ENCODE data around the gene PSMG2. TPM values are rescaled to one million over a fixed set of nuclear protein-coding genes. Genes with fewer than 3 reads are reported as not detected.

Gene PSMG2, protein sequence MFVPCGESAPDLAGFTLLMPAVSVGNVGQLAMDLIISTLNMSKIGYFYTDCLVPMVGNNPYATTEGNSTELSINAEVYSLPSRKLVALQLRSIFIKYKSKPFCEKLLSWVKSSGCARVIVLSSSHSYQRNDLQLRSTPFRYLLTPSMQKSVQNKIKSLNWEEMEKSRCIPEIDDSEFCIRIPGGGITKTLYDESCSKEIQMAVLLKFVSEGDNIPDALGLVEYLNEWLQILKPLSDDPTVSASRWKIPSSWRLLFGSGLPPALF
- total RNA-seq (ENCODE audit: low replicate concordance) = 69.4 and 96.8 TPM in 2 replicates

DNA sequence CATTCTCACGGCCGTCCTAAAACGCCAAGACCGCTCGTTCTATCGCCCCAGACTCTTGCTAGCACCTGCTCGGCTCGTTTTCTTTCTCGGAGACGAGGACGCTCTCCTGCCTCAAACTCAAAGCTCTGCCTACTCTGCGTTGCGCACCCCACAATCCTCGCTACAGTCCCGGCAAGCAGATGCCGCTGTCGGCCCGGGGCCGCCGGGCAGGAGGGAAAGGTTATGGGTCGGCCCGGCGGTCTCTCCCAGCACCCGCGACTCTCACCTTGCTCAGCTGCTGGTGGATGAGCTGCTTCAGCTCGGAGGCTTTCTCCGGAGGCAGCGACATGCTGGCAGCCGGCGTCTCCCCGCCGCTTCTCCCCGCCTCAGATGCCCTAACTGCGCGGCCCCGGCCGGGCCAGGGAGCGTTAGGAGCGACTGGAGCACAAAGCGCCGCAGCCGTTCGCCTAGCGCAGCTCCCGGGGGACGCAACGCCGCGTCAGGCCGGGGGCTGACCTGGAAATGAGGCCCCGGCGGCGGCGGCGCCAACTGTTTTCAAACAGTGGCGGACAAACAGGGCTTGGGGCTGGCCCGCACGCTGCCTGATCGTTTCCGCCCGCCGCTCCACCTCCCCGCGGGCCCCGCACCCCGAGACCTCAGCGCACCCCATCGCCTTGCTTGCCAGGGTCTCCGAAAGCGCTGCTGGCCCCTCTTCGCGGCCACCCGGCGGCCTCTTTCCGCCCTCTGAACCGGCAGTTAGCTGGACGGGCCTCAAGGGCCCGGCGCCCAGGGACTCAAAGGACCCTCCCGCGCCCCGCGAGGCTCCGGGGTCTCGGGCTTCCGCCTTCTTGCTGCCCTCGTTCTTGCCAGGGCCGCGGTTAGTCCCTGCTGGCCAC lies at the start of gene PSMG2, which contains the start of gene CEP76:
PSMG2 (plus strand) TSS at position 822 of the 875 bp plus-strand sequence. CDS start 66 bp downstream, outside the sequence.
CEP76 (minus strand) TSS at position 503 of the 875 bp plus-strand sequence; CDS start at position 328, 175 bp downstream.
- TF ChIP-seq EZH2phosphoT487 (IDR thresholded peaks at IDR 0.05) (no peak), EZH2 (IDR thresholded peaks at IDR 0.05) (peak; percentile 17)
- TF ChIP-seq, protein P1, sequence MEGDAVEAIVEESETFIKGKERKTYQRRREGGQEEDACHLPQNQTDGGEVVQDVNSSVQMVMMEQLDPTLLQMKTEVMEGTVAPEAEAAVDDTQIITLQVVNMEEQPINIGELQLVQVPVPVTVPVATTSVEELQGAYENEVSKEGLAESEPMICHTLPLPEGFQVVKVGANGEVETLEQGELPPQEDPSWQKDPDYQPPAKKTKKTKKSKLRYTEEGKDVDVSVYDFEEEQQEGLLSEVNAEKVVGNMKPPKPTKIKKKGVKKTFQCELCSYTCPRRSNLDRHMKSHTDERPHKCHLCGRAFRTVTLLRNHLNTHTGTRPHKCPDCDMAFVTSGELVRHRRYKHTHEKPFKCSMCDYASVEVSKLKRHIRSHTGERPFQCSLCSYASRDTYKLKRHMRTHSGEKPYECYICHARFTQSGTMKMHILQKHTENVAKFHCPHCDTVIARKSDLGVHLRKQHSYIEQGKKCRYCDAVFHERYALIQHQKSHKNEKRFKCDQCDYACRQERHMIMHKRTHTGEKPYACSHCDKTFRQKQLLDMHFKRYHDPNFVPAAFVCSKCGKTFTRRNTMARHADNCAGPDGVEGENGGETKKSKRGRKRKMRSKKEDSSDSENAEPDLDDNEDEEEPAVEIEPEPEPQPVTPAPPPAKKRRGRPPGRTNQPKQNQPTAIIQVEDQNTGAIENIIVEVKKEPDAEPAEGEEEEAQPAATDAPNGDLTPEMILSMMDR (IDR thresholded peaks at IDR 0.05) = no peak
- H3K27ac Mint-ChIP-seq = peak within 1 kb of the TSS; percentile 100
- peak within 1 kb of the TSS; percentile 100 for H3K9ac ChIP-seq

DNA sequence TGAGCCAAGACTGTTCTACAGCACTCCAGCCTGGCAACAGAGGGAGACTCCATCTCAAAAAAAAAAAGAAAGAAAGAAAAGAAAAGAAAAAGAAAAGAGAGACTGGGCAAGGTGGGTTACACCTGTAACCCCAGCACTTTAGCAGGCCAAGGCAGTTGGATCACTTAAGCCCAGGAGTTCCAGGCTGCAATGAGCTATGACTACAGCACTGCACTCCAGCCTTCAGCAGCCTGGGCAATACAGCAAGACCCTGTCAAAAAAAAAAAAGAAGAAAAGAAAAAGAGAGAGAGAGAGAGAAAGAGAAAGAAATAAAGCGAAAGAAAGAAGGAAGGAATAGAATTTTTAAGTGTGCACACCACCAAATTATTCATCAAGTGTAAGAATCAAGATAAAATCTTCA lies 47.9 kb upstream of the PSMG2 start:
- Mint-ChIP-seq H3K4me3 (peak overlapping the region; percentile 54), H3K27ac (no peak overlapping the region), H3K9me3 (no peaks in the 10 kb centered on the region), H3K36me3 (no peaks in the 10 kb centered on the region), H3K27me3 (ENCODE audit: insufficient read depth, low read depth) (peaks cover 9% of the 10 kb centered on the region), H3K4me1 (peaks cover 42% of the 10 kb centered on the region)
- H3K9me3 ChIP-seq (ENCODE audit: low read depth) = no peaks in the 10 kb centered on the region
- H2AFZ ChIP-seq (replicated peaks) = no peak overlapping the region
- DNase-seq (ENCODE audit: low spot score) = no peak
- H3K36me3 ChIP-seq = no peaks in the 10 kb centered on the region
- H3F3A ChIP-seq (ENCODE audit: low read depth) = peaks cover 20% of the 10 kb centered on the region
- H3K27ac ChIP-seq = no peak overlapping the region
- no peak overlapping the region for H3K4me3 ChIP-seq
- peaks cover 52% of the 10 kb centered on the region for H3K79me2 ChIP-seq (ENCODE audit: low read depth)
- peaks cover 21% of the 10 kb centered on the region for H3K4me1 ChIP-seq
- H4K20me1 ChIP-seq (ENCODE audit: low read depth) = peaks cover 26% of the 10 kb centered on the region
- no peak overlapping the region for H3K4me2 ChIP-seq
- TF ChIP-seq EZH2phosphoT487 (IDR thresholded peaks at IDR 0.05) (no peak), EZH2 (IDR thresholded peaks at IDR 0.05) (no peak)
- TF ChIP-seq, protein P1 (IDR thresholded peaks at IDR 0.05) = no peak
- no peak overlapping the region for H3K9ac ChIP-seq
- peaks cover 38% of the 10 kb centered on the region for H3K27me3 ChIP-seq

More for the DNA sequence above, at the start of gene PSMG2, which contains the start of gene CEP76:
- peaks cover 6% of the 10 kb centered on the region for H3K36me3 Mint-ChIP-seq
- H3K4me3 Mint-ChIP-seq = peak within 1 kb of the TSS; percentile 100
- peaks cover 16% of the 10 kb centered on the region for H3F3A ChIP-seq (ENCODE audit: low read depth)
- H2AFZ ChIP-seq (replicated peaks) = peak within 1 kb of the TSS; percentile 98
- H3K9me3 Mint-ChIP-seq = no peaks in the 10 kb centered on the region
- no peaks in the 10 kb centered on the region for H3K27me3 ChIP-seq
- peak; percentile 95 for DNase-seq (ENCODE audit: low spot score)
- H3K4me1 ChIP-seq = peaks cover 20% of the 10 kb centered on the region
- H3K79me2 ChIP-seq (ENCODE audit: low read depth) = peaks cover 69% of the 10 kb centered on the region
- peaks cover 25% of the 10 kb centered on the region for H3K36me3 ChIP-seq
- peaks cover 26% of the 10 kb centered on the region for H4K20me1 ChIP-seq (ENCODE audit: low read depth)
- no peaks in the 10 kb centered on the region for H3K9me3 ChIP-seq (ENCODE audit: low read depth)
- H3K27me3 Mint-ChIP-seq (ENCODE audit: insufficient read depth, low read depth) = peaks cover 2% of the 10 kb centered on the region
- peak within 1 kb of the TSS; percentile 99 for H3K27ac ChIP-seq
- H3K4me2 ChIP-seq = peak within 1 kb of the TSS; percentile 88
- H3K4me3 ChIP-seq = peak within 1 kb of the TSS; percentile 98
- H3K4me1 Mint-ChIP-seq = peaks cover 27% of the 10 kb centered on the region

DNA sequence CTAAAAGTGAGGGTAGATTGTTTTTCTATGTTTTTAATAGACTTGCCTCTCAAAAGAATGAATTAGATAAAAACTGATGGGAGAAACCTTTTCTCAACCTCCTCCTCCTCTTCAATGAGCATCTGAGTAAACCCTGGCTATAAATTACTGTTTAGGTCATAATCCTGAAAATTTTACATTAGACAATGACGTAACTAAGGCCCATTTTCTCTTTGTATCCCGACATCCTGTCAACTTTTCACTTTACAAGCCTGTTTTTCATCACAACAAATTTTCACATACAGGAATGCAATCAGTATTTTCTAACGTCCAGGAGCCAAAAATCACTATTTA lies 46.3 kb upstream of the PSMG2 start:
- Histone ChIP-seq H3K79me2 (ENCODE audit: low read depth) (peaks cover 36% of the 10 kb centered on the region), H3K4me3 (peak overlapping the region; percentile 76), H3K36me3 (no peaks in the 10 kb centered on the region), H3F3A (ENCODE audit: low read depth) (peaks cover 20% of the 10 kb centered on the region), H2AFZ (replicated peaks) (peak overlapping the region; percentile 87), H3K9ac (peak overlapping the region; percentile 21), H3K9me3 (ENCODE audit: low read depth) (no peaks in the 10 kb centered on the region), H3K27me3 (peaks cover 38% of the 10 kb centered on the region), H3K4me1 (peaks cover 21% of the 10 kb centered on the region), H3K4me2 (peak overlapping the region; percentile 96), H3K27ac (no peak overlapping the region), H4K20me1 (ENCODE audit: low read depth) (peaks cover 24% of the 10 kb centered on the region)
- Mint-ChIP-seq H3K4me3 (peak overlapping the region; percentile 91), H3K27ac (peak overlapping the region; percentile 70), H3K27me3 (ENCODE audit: insufficient read depth, low read depth) (peaks cover 9% of the 10 kb centered on the region), H3K36me3 (no peaks in the 10 kb centered on the region), H3K9me3 (no peaks in the 10 kb centered on the region), H3K4me1 (peaks cover 38% of the 10 kb centered on the region)
- DNase-seq (ENCODE audit: low spot score) = no peak
- TF ChIP-seq EZH2phosphoT487 (IDR thresholded peaks at IDR 0.05) (no peak), EZH2 (IDR thresholded peaks at IDR 0.05) (no peak)
- TF ChIP-seq, protein P1 (IDR thresholded peaks at IDR 0.05) = no peak

Data from neural progenitor cell (in vitro differentiated cells).